IMR-90 (cell line): ENCODE results near the gene UCK2. TPM values are rescaled to one million over a fixed set of nuclear protein-coding genes. Genes with fewer than 3 reads are reported as not detected.

Source experiments
- ATAC-seq: fragments of 200-7000 bp; cut with Tn5 transposase; 2 replicates; pipeline ENCODE4 v1.9.1; 2020; ENCODE audit warnings: low read depth, mild to moderate bottlenecking, moderate library complexity
- BruUV-seq: library from RNA; stranded (reverse); fragments of 400-500 nt; replicated peaks from 2 replicates; lab custom pipeline; 2021; lab: Mats Ljungman, UMichigan
- CTCF ChIA-PET: fragments of 300-600 bp; formaldehyde crosslinking; extraction: SDS; loops from one replicate; lab custom pipeline; 2021; ENCODE audit warnings: antibody characterized with exemption; lab: Yijun Ruan, JAX
- POLR2A ChIA-PET: fragments of 300-600 bp; sonication (Branson Sonifier 250); formaldehyde crosslinking; loops from one replicate; lab custom pipeline; 2022; ENCODE audit warnings: antibody characterized with exemption; ENCODE audit not compliant: unreplicated experiment; lab: Charles Lee
- DNase-seq: peaks from one replicate; pipeline ENCODE4 v3.0.0; 2013
- H2AFZ ChIP-seq: replicated peaks from 2 replicates; pipeline ENCODE3; 2013; ENCODE audit warnings: low read length, mild to moderate bottlenecking; ENCODE audit not compliant: poor library complexity
- H2AK5ac ChIP-seq: 2 replicates; pipeline ENCODE4 v1.6.1; 2013; ENCODE audit warnings: low read depth, low read length, inconsistent platforms
- H2AK9ac ChIP-seq: replicated peaks from 2 replicates; pipeline ENCODE3; 2013; ENCODE audit warnings: mild to moderate bottlenecking, low read depth, low read length, moderate library complexity; ENCODE audit not compliant: poor library complexity
- H2BK120ac ChIP-seq: 2 replicates; pipeline ENCODE4 v1.6.1; 2013; ENCODE audit warnings: low read depth, low read length, inconsistent platforms
- H2BK15ac ChIP-seq: 3 replicates; pipeline ENCODE4 v1.6.1; 2013; ENCODE audit warnings: low read depth, low read length, inconsistent platforms
- H2BK20ac ChIP-seq: 2 replicates; pipeline ENCODE4 v1.6.1; 2013; ENCODE audit warnings: low read depth, mild to moderate bottlenecking, inconsistent platforms, low read length, moderate library complexity
- H2BK5ac ChIP-seq: 2 replicates; pipeline ENCODE4 v1.6.1; 2013; ENCODE audit warnings: mild to moderate bottlenecking, low read depth, low read length, inconsistent platforms; ENCODE audit not compliant: poor library complexity, severe bottlenecking
- H3K14ac ChIP-seq: replicated peaks from 2 replicates; pipeline ENCODE4 v1.6.1; 2013; ENCODE audit warnings: low read depth, low read length, inconsistent platforms
- H3K18ac ChIP-seq: 2 replicates; pipeline ENCODE4 v1.6.1; 2013; ENCODE audit warnings: low read depth, low read length, control low read depth
- H3K23ac ChIP-seq: 2 replicates; pipeline ENCODE4 v1.6.1; 2013; ENCODE audit warnings: low read depth, low read length, inconsistent platforms
- H3K27ac ChIP-seq: 2 replicates; pipeline ENCODE4 v1.5.1; 2013; ENCODE audit warnings: mild to moderate bottlenecking, control low read depth, low read length; ENCODE audit not compliant: insufficient read depth
- H3K27me3 ChIP-seq: 2 replicates; pipeline ENCODE4 v1.6.1; 2013; ENCODE audit warnings: low read length; ENCODE audit not compliant: control insufficient read depth, insufficient read depth
- H3K36me3 ChIP-seq: 2 replicates; pipeline ENCODE4 v1.6.1; 2013; ENCODE audit warnings: low read length, mixed read lengths; ENCODE audit not compliant: control insufficient read depth, insufficient read depth
- H3K4ac ChIP-seq: 2 replicates; pipeline ENCODE4 v1.6.1; 2013; ENCODE audit warnings: low read depth, low read length, inconsistent platforms
- H3K4me1 ChIP-seq: 2 replicates; pipeline ENCODE4 v1.6.1; 2013; ENCODE audit warnings: low read length, mixed read lengths; ENCODE audit not compliant: control insufficient read depth, insufficient read depth
- H3K4me2 ChIP-seq: 2 replicates; pipeline ENCODE4 v1.6.1; 2013; ENCODE audit warnings: low read depth, mild to moderate bottlenecking, control low read depth, low read length, moderate library complexity
- H3K4me3 ChIP-seq: 2 replicates; pipeline ENCODE4 v1.5.1; 2013; ENCODE audit warnings: low read depth, mild to moderate bottlenecking, control low read depth, low read length, moderate library complexity; ENCODE audit not compliant: insufficient read depth
- H3K56ac ChIP-seq: 2 replicates; pipeline ENCODE4 v1.6.1; 2013; ENCODE audit warnings: low read length, inconsistent platforms; ENCODE audit not compliant: insufficient read depth; ENCODE audit errors: extremely low read depth
- H3K79me1 ChIP-seq, 2 experiments: 2 replicates each; pipeline ENCODE4 v1.6.1; 2013; ENCODE audit warnings: low read length in 2 of 2, inconsistent platforms in 1 of 2, low read depth in 1 of 2
- H3K9ac ChIP-seq: 2 replicates; pipeline ENCODE4 v1.6.1; 2013; ENCODE audit warnings: low read depth, low read length, control low read depth
- H3K9me1 ChIP-seq: 2 replicates; pipeline ENCODE4 v1.6.1; 2013; ENCODE audit warnings: low read length, inconsistent platforms; ENCODE audit not compliant: insufficient read depth
- H3K9me3 ChIP-seq: 2 replicates; pipeline ENCODE4 v1.6.1; 2013; ENCODE audit warnings: low read length; ENCODE audit not compliant: control insufficient read depth, insufficient read depth
- H4K20me1 ChIP-seq: 2 replicates; pipeline ENCODE4 v1.6.1; 2013; ENCODE audit warnings: low read length, inconsistent platforms; ENCODE audit not compliant: insufficient read depth
- H4K5ac ChIP-seq: 2 replicates; pipeline ENCODE4 v1.6.1; 2013; ENCODE audit warnings: mild to moderate bottlenecking, low read depth, low read length, control low read depth
- H4K8ac ChIP-seq, 2 experiments: 2 replicates each; pipeline ENCODE4 v1.6.1; 2013; ENCODE audit warnings: low read depth in 2 of 2, low read length in 2 of 2, control low read depth in 1 of 2, inconsistent platforms in 1 of 2
- H4K91ac ChIP-seq: 2 replicates; pipeline ENCODE4 v1.6.1; 2013; ENCODE audit warnings: low read depth, low read length, inconsistent platforms; ENCODE audit not compliant: insufficient read depth
- CHD1 ChIP-seq: IDR thresholded peaks from 2 replicates; pipeline ENCODE4 v1.6.1; 2012; ENCODE audit warnings: low read depth, low read length, improper control_type of control experiment
- MAZ ChIP-seq: IDR thresholded peaks from 2 replicates; pipeline ENCODE4 v1.6.1; 2012; ENCODE audit warnings: low read depth, mild to moderate bottlenecking, low read length, improper control_type of control experiment, moderate library complexity, borderline replicate concordance
- WGBS, 2 experiments: methylation state at CpG; one replicate each; pipeline versions ENCODE4 v1.1.5 to v1.1.7; 2013; ENCODE audit warnings: missing lambda C conversion rate in 2 of 2; ENCODE audit not compliant: insufficient read length in 1 of 2; ENCODE audit errors: extremely low coverage in 2 of 2; 5-methylcytosine and 5-hydroxymethylcytosine counted together
- dilution Hi-C: fragments of 300-500 bp; cut with HindIII; formaldehyde crosslinking; loops from one replicate; pipeline ENCODE4 v1.14.3; 2018; ENCODE audit warnings: low sequenced_read_pairs; ENCODE audit not compliant: unreplicated experiment
- in situ Hi-C: fragments of 300-500 bp; cut with MboI; formaldehyde crosslinking; loops from 3 replicates; pipeline ENCODE4 v1.14.3; 2019; ENCODE audit warnings: low sequenced_read_pairs, inconsistent platforms, mixed read lengths
- intact Hi-C: fragments of 100-400 bp; cut with micrococcal nuclease; formaldehyde crosslinking; loops from 2 replicates; pipeline ENCODE4 v1.10.0; 2022
- polyA plus RNA-seq, 3 experiments: library from polyadenylated mRNA; depleted of rRNA; stranded (reverse); fragments of >200 nt; gene quantifications; 2 replicates each; pipeline ENCODE4 v1.2.3, GENCODE V29; 2012; ENCODE audit warnings: low replicate concordance in 1 of 3
- total RNA-seq: library from RNA; depleted of rRNA; stranded (reverse); fragments of >200 nt; gene quantifications from 2 replicates; pipeline ENCODE4 v1.2.3, GENCODE V29; 2012
- TF ChIP-seq, protein P1 (sequence below): fragments of 150-350 bp; IDR thresholded peaks from 2 replicates; pipeline ENCODE4 v1.6.1; 2017; ENCODE audit warnings: mild to moderate bottlenecking, antibody characterized with exemption, low read length, low read depth

UCK2 gene
- total and polyA plus RNA-seq, 2 of the 4 experiments (the other 2 are of a cell fraction): 83.0 to 87.8 TPM

DNA sequence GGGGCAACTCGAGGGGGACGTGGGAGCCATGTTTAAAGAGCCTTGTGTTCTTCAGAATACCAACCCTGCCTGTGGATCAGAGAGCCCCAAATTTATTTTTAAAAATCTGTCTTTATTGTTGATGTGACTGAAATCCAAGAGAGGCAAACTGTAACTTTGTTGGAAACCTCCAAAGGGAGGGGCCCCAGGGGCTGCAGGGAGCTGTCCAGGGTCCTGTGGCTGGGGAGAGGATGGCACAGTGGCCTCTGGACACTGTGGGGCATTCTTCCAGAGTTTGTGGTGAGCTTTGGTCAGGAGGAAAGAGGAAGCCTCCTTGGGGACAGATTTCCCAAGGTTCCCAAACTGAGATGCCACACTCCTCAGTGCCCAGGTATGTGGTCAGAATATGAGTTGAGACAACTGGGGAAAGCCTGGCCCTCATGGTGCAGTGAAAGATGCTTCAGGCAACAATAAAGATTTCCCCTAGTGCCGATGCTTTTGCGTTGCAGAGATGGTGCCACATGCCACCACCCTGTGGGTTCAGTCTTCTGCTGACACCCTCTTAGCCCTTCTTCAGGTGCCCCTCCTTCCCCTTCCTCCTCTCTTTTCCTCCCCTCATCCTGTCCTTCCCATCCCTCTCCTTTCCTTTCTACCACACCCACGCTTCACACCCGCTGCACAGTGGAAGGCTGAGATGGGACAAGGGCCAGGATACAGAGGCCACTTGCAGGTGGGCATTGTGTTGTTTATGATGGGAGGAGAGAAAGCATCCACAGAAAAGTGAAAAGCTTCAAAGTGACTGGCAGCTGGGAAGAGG is 122.1 kb downstream of the UCK2 start:
- Histone ChIP-seq H3K9me3 (no peaks in the 10 kb centered on the region), H4K5ac (no peak overlapping the region), H2BK120ac (no peak overlapping the region), H3K27me3 (no peaks in the 10 kb centered on the region), H4K20me1 (no peaks in the 10 kb centered on the region), H4K8ac (no peak overlapping the region), H3K36me3 (no peaks in the 10 kb centered on the region), H3K4me3 (no peak overlapping the region), H3K4me1 (no peaks in the 10 kb centered on the region), H2BK20ac (no peak overlapping the region), H3K23ac (no peak overlapping the region), H2BK5ac (no peak overlapping the region), H3K56ac (no peak overlapping the region), H2BK15ac (no peak overlapping the region), H3K27ac (no peak overlapping the region), H2AFZ (no peak overlapping the region), H3K18ac (no peak overlapping the region), H2AK9ac (no peak overlapping the region), H3K79me1 (no peaks in the 10 kb centered on the region), H3K4ac (no peak overlapping the region), H3K9me1 (no peaks in the 10 kb centered on the region), H4K91ac (no peak overlapping the region), H3K4me2 (no peak overlapping the region), H3K14ac (no peak overlapping the region), H3K9ac (no peak overlapping the region), H2AK5ac (no peak overlapping the region)
- intact Hi-C loops (no loop called here), dilution Hi-C loops (no loop called here), in situ Hi-C loops (loop anchor here (25.0 kb wide), 1 partner anchor 562 kb away; no protein-coding TSS in a partner anchor)
- ChIA-PET POLR2A (no interaction called here), CTCF (interaction anchor here (1.1 kb wide), 1 partner anchor 25 kb away, joined by 3 read pairs; no protein-coding TSS in a partner anchor)
- no TSS peak for BruUV-seq
- ATAC-seq (peak; percentile 73), DNase-seq (no peak)
- peak; percentile 32; the same call in 1 of the 2 replicates for TF ChIP-seq MAZ
- TF ChIP-seq CHD1: no peak
- TF ChIP-seq, protein P1, sequence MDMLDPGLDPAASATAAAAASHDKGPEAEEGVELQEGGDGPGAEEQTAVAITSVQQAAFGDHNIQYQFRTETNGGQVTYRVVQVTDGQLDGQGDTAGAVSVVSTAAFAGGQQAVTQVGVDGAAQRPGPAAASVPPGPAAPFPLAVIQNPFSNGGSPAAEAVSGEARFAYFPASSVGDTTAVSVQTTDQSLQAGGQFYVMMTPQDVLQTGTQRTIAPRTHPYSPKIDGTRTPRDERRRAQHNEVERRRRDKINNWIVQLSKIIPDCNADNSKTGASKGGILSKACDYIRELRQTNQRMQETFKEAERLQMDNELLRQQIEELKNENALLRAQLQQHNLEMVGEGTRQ: no peak
- WGBS, 2 experiments: no CpG with 5 or more reads among the region's 6 CpGs
